Skeletal muscle cell (primary cell): Measurements from ENCODE around the gene POLD4.
A peak's percentile ranks its signal among the peaks of the same experiment; 100 is the strongest.
"Not testable (repeated sequence)": the region's sequence is repeated elsewhere in the genome, so short reads cannot be mapped to it uniquely, and the experiment has no call there.

Experiments used
- DNase-seq: peaks from one replicate; pipeline ENCODE4 v3.0.0-alpha.2; 2010; ENCODE audit warnings: low read depth
- H3K4me3 ChIP-seq: 2 replicates; pipeline ENCODE4 v1.5.1; 2011; ENCODE audit warnings: low read depth, mild to moderate bottlenecking, control low read depth, low read length, moderate library complexity

POLD4 gene

DNA sequence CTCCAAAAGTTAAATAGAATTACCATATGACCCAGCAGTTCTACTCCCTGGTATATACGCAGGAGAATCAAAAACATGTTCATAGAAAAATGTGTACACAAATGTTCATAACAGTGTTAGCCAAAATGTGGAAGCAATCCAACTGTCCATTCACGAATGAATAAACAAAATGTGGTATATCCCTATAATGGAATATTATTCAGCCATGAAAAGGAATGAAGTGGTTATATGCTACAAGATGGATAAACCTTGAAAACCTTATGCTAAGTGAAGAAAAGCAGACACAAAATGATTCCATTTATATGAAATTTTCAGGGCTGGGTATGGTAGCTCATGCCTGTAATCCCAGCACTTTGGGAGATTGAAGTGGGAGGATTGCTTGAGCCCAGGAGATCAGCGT, 16.1 kb downstream of the POLD4 start:
- no peak overlapping the region for H3K4me3 ChIP-seq
- DNase-seq, result no peak

DNA sequence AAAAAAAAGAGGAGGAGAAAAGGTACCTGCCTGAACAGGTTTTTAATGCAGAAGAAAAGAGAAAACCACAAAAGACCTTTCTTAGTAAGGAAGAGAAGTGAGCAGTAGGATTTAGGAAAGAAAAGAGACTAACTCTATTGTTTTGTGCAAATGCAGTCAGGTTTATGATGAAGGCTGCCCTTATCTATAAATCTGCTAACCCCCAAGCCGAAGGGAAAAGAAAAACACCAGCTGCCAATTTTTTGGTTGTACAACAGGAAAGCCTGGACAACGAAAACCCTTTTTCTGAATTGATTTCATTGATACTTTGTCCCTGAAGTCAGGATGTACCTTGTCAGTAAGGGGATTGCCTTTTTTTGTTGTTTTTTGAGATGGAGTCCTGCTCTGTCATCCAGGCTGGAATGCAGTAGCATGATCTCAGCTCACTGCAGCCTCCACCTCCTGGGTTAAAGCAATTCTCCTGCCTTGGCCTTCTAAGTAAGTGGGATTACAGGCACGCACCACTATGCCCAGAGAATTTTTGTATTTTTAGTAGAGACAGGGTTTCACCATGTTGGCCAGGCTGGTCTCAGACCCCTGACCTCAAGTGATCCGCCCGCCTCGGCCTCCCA, 21.2 kb downstream of the POLD4 start:
- no peak overlapping the region for H3K4me3 ChIP-seq
- no peak for DNase-seq

GRCh38 chr11:67323526-67323925, 29.8 kb downstream of the POLD4 start:
- H3K4me3 ChIP-seq, result no peak overlapping the region
- DNase-seq, result no peak

GRCh38 chr11:67322049-67322448, 31.3 kb downstream of the POLD4 start:
- no peak overlapping the region for H3K4me3 ChIP-seq

GRCh38 chr11:67321313-67321871, 32.0 kb downstream of the POLD4 start:
- no peak for DNase-seq
- no peak overlapping the region for H3K4me3 ChIP-seq

More at GRCh38 chr11:67322049-67322448, 31.3 kb downstream of the POLD4 start:
- DNase-seq, result no peak

- no peak overlapping the region for H3K4me3 ChIP-seq
- DNase-seq, result no peak
Measured at GRCh38 chr11:67320691-67321090, 32.7 kb downstream of the POLD4 start.

DNA sequence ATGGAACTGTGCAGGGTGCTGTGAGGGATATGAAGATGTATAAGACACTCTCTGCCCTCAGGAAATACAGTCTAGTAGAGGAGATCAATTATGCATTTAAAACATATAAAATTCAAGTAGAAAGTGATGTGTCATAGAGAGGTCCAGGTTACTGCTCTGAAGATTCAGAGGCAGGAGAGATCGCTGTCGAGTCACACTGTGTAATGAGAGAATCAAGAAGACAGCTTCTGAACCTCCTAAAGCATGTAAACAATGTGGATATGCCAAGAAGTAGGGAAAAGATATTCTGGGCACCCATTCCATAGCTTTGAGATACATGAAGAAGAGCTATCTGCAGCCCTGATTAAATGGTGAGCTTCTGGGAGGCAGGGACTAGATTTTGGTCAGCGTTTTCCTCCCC, 33.3 kb downstream of the POLD4 start:
- no peak overlapping the region for H3K4me3 ChIP-seq
- DNase-seq, result no peak

GRCh38 chr11:67318876-67319275, 34.5 kb downstream of the POLD4 start:
- H3K4me3 ChIP-seq, DNase-seq: not testable (repeated sequence)

GRCh38 chr11:67317888-67318555, 35.3 kb downstream of the POLD4 start:
- peak overlapping the region; percentile 84 for H3K4me3 ChIP-seq
- DNase-seq, result no peak

DNA sequence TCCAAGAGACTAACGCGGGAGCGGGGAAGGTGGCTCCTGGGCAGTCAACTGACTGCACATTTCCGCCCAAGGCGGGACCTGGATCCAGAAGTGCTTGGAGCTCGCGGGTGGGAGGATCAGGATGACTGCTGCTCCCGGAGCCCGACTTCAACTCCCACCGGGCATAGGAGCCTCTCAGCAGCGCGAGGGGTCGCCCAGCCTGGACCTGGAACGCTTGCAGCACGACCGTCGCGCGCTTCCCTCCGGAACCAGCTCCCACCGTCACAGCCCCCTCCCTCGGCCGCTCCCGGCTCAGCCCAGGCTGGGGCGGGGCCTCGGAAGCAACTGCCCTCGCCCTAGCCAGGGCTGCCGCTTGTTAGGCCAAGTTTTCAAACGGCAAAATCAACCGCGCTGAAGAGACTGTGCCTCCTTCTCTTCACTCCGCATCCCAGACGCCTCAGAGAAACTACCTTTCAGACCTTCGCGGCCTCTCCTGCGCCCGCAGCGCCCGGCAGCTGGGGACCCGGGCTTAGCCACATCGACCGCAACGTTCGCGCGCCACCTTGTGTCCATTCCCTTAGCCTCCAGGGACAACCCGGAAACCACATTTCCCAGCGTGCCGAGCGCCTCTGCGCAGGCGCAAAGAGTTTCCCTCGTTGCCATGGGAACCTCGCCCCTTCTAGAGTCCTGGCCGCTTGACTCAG, 36.0 kb downstream of the POLD4 start:
- DNase-seq, result peak; percentile 59
- peak overlapping the region; percentile 84 for H3K4me3 ChIP-seq

DNA sequence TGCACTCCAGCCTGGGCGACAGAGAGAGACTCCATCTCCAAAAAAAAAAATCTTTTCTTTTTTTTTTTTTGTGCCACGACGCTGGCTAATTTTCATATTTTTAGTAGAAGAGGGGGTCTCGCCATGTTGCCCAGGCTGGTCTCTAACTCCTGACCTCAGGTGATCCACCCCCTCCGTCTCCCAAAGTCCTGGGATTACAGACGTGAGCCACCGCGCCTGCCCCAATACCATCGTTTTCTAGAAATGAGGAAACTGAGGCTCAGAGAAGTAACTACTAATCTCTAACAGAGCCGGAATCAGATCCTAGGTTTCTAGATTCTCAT, 36.5 kb downstream of the POLD4 start:
- DNase-seq, result no peak

DNA sequence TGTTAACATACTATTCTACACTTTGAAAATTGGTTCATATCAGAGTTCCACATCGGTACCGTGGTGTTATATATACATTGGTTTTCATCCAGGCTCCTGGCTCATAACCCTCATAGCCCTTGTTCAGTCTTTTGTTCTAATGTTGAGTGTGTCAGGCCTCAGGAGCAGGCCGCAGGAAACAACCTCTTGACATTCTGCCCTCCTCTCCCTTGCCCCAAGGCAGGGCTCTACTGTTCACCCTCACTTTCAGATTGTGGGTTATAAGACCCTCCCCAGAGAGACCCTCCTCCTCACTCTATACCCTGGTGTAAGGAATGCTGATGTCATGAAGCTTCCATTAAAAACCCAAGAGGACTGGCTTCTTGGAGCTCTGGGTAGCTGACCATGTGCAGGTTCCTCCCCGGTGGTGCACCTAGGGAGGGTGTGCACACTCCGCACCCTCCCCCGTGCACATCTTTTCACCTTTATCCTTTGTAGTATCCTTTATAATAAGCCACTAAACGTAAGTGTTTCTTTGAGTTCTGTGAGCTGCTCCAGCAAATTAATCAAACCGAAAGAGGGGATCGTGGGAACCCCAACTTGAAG, 37.9 kb downstream of the POLD4 start:
- no peak for DNase-seq
- no peak overlapping the region for H3K4me3 ChIP-seq

More for the DNA sequence above, 36.5 kb downstream of the POLD4 start:
- peak overlapping the region; percentile 84 for H3K4me3 ChIP-seq

DNA sequence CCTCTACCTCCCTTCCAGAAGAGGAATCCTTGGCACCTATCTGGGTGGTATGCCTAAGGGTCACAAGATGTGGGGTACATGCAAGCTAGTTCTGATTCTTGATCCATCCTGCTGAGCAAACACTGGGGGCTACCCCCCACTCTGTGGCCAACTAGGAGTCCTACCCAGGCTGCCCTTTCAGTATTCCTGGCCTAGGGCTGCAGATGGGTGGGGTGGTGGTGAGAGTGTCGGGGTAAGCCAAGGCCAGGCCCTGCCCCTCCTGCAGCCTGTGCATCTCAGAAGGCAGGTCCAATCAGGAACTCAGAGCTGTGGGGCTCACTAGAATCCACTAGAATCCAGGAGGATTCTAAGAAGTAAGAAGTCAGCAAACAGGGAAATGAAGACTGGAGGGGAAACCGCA, 39.1 kb downstream of the POLD4 start:
- DNase-seq, result no peak
- no peak overlapping the region for H3K4me3 ChIP-seq

DNA sequence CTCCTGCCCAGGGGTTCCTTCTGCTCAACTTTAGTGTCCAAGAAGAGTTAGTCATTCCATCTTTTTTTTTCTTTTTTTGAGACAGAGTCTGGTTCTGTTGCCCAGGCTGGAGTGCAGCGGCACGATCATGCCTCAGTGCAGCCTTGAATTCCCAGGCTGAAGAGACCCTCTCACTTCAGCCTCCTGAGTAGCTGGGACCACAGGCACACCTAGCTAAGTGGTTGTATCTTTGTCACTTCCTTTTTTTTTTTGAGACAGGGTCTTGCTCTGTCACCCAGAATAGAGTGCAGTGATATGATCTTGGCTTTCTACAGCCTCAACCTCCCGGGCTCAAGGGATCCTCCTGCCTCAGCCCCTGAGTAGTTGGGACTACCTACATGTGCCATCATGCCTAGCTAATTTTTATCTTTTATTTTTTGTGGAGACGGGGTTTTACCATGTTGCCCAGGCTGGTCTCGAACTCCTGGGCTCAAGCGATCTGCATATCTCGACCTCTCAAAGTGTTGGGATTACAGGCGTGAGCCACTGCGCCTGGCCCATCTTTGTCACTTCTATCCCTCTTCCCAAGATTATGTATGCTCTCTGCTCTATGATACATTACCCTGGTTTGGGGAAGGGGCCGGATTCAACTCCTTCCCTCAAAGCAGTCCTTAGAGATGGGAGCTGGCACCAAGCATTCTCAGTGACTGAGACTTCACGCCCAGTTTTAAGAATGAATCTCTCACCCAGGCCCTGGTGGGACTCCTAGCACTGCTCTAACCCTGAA, 40.0 kb downstream of the POLD4 start:
- no peak for DNase-seq
- no peak overlapping the region for H3K4me3 ChIP-seq

DNA sequence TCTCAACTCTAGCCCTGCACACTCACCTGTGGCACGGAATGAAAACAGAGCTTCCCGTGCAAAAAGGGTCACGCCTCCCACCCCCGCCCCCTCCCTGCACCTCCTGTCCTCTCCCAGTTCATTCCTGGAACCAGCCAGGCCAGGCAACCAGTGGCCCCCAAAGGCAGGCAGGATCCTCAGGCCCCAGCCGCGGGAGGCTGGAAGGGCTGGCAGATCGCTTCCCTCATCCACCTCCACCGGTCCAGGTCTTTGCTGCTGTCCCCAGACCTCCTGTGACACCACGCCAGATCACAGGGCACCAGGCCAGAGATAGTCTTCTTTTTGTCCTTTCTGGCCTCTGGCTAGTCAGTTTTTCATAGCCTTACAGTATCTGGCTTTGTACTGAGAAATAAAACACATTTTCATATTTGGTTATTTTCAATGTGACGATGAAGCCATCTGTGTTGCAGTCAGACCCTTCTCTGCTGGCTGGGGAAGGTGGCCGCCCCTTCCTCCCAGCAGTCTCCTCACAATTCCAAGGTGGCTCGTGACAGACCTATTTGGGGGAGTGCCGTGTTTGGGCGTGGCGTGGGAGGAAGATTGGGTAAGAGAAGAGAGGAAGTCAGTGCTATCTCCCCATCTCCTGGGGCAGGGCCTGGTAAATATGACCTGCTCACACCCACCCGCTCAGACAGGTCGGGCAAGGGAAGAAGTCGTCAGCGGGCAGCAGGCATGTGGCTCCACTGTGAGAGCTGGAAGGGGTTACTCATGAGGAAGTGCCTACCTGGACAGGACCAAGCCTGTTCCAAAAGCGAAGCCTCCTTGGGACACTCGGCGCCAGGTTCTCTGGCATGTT, 40.9 kb downstream of the POLD4 start:
- no peak for DNase-seq
- H3K4me3 ChIP-seq, result no peak overlapping the region

DNA sequence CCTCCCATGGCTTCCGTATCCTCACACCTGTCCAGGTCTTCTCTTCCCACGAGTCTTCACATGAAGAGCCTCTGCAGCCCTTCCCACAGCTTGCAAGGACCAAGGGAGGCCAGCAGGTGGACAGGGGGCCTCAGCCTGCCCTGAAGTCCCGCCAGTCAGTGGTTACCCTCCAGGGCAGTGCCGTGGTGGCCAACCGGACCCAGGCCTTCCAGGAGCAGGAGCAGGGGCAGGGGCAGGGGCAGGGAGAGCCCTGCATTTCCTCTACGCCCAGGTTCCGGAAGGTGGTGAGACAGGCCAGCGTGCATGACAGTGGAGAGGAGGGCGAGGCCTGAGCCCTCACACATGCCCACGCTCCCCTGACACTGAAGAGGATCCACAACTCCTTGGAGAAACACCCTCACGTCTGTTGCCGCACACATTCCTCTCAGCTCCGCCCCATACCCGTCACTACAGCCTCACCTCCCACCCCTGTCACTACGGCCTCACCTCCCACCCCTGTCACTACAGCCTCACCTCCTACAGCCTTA, 41.7 kb downstream of the POLD4 start:
- no peak for DNase-seq
- H3K4me3 ChIP-seq, result no peak overlapping the region

GRCh38 chr11:67311051-67311555, 42.2 kb downstream of the POLD4 start:
- no peak overlapping the region for H3K4me3 ChIP-seq
- DNase-seq, result no peak
